GM19397 (cell line): Measurements from ENCODE around the gene CUTC.
"Not testable (repeated sequence)": the region's sequence is repeated elsewhere in the genome, so short reads cannot be mapped to it uniquely, and the experiment has no call there.

Experiments used
- ATAC-seq: cut with Tn5 transposase; IDR thresholded peaks from one replicate; pipeline ENCODE4 v1.9.1; 2021; ENCODE audit warnings: mild to moderate bottlenecking, moderate library complexity; ENCODE audit not compliant: unreplicated experiment

Gene CUTC

DNA sequence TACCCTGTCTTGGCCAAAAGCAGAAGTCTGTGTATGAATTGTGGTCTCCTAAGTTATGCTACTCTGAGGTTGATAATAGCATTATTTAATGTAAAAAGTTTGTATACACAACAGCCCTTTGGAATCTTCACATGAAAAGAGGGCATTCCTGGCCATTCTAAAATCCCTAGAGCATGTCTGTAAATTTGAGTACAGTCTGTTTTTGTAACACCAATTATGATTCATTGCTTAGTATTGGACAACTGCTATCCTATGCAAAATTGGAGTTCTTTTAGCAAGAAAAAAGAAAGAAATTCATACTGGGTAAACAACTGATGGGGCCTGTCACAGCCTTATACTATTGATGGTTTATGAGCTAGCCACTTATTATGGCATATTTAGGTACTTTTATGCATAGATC, 10.2 kb downstream of the CUTC start:
- no peak for ATAC-seq

- no peak for ATAC-seq
These were observed 10.7 kb downstream of the CUTC start for GRCh38 chr10:99742701-99743100.

DNA sequence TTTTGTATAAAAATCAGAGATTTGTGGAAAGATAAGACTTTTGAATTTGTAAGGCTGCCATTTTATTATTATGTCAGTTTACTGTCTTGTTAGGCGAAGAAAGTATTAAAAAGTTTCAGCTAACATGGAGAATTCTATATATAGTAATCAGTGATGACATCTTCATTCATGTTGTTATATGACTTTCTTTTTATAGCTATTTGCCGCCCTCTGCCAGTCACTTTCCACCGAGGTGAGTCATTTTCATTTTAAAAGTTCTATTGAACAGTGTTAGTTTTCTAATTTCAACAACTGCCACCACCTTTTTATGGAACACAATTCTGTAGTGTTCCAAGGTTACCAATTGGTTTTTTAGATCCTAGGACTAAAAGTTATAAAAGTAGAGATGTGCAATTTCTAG, 11.8 kb downstream of the CUTC start:
- no peak for ATAC-seq

DNA sequence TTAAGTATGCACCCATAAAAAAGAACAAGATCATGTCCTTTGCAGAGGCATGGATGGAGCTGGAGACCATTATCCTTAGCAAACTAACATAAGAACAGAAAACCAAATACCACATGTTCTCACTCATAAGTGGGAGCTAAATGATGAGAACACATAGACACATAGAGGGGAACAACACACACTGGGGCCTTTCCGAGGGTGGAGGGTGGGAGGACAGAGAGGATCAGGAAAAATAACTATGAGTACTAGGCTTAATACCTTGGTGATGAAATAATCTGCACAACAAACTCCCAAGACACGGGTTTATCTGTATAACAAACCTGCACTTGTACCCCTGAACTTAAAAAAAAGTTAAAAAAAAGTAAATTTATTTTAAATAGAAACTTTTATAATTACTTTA, 14.1 kb downstream of the CUTC start:
- not testable (repeated sequence) for ATAC-seq

GRCh38 chr10:99748823-99749451, 16.9 kb downstream of the CUTC start:
- ATAC-seq = no peak

- no peak for ATAC-seq
These were observed 18.6 kb downstream of the CUTC start for GRCh38 chr10:99750641-99751040.

- ATAC-seq = no peak
These were observed 22.6 kb downstream of the CUTC start for GRCh38 chr10:99754670-99755069.

GRCh38 chr10:99756159-99756558, 24.1 kb downstream of the CUTC start:
- ATAC-seq = no peak

GRCh38 chr10:99758211-99758891, 26.3 kb downstream of the CUTC start:
- ATAC-seq = no peak

GRCh38 chr10:99760321-99760720, 28.3 kb downstream of the CUTC start:
- ATAC-seq = no peak

GRCh38 chr10:99761365-99761764, 29.3 kb downstream of the CUTC start:
- no peak for ATAC-seq

- no peak for ATAC-seq
These were observed 33.8 kb downstream of the CUTC start for GRCh38 chr10:99765672-99766301.

GRCh38 chr10:99766302-99766681, 34.3 kb downstream of the CUTC start:
- peak; percentile 53 for ATAC-seq

- ATAC-seq = no peak
These were observed 35.9 kb downstream of the CUTC start for GRCh38 chr10:99767901-99768300.

GRCh38 chr10:99768556-99768955, 36.5 kb downstream of the CUTC start:
- no peak for ATAC-seq

GRCh38 chr10:99769706-99770105, 37.7 kb downstream of the CUTC start:
- no peak for ATAC-seq

DNA sequence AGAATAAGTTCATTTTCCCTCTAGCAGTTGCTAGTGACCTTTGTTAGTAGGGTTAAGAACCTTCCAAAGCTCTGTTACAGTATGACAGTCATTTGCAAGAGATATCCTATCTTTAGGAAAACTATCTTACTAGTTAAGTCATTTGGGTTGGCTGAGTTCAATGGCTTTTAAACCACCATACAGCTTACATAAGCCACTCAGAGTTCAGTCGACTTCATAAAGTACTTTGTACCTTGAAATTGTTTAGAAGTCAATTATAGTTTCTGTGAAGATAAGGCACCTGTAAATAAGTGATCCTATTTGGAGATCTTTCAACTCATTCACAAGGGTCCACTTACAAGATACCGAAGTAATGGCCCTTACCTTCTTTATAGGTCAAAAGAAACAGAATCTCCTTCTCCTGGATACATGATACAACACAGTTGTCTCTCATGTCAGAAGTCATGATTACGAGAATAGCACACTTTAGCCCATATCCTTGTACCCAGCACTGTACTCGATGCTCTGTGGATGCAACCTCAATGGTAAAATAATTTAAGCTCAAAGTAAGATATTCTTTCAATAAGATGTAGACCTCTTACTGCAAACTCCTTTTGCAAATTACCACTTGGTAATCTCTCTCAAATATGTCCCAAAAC, 38.5 kb downstream of the CUTC start:
- ATAC-seq = no peak

DNA sequence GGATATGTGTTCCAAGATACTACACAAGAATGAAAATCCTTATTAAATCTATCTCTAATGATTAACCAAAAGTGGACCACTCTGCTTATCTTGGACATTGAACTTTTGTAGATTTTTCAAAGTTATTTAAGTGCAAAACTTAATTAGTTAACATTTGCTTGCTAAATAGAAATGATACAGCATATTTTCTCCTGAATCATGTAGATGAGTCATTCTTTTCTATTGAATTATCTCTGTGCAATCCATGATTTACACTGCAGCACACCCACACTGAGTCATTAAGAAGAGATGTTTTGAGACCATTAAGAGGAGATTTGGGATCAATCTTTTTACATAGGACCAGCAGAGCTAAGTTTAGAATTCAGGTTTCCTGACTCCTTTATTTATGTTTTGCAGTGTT, 43.8 kb downstream of the CUTC start:
- ATAC-seq = no peak

DNA sequence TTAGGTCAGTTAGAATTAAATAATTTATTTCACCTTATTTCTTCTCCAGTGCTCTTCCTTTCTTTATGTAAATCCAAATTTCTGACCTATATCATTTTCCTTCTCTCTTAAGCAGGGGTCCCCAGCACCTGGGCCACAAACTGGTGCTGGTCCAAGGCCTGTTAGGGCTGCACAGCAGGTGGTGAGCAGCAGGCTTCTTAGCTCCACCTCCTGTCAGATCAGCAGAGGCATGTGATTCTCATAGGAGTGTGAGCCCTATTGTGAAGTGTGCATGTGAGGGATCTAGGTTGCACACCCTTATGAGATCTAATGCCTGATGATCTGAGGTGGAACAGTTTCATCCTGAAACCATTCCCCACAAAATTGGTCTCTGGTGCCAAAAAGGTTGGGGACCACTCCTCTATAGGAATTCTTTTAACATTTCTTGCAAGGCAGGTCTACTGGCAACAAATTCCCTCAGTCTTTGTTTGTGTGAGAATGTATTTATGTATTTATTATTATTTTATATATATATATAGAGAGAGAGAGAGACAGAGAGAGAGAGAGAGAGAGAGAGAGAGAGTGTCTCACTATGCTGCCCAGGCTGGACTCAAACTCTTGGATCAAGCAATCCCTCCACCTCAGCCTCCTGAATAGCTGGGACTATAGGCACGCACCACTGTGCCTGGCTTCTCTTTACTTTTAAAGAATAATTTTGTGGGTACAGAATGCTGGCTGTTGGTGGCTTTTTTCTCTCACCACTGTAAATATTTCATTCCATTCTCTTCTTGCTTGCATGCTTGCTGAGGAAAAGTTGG, 46.1 kb downstream of the CUTC start:
- no peak for ATAC-seq

GRCh38 chr10:99779335-99779734, 47.3 kb downstream of the CUTC start:
- no peak for ATAC-seq
